PC-3 (cell line): ENCODE data around the gene DEFB128.

ENCODE experiments used
- CTCF ChIP-seq: fragments of 300-600 bp; sonication (generic); conservative IDR thresholded peaks from 2 replicates; pipeline ENCODE4 v1.5.1; 2017; ENCODE audit warnings: antibody characterized with exemption, low read depth, mild to moderate bottlenecking, low read length
- EZH2 ChIP-seq: fragments of 300-600 bp; sonication (generic); IDR thresholded peaks from one replicate; pipeline ENCODE4 v1.6.1; 2017; ENCODE audit warnings: antibody characterized with exemption, mild to moderate bottlenecking, low read length; ENCODE audit not compliant: unreplicated experiment

- TF ChIP-seq EZH2 (no peak), CTCF (no peak)
Measured at GRCh38 chr20:168876-169275, 20.6 kb downstream of the DEFB128 start.
